ENCODE measurements around the gene PLXDC2. TPM values are rescaled to one million over a fixed set of nuclear protein-coding genes. Genes with fewer than 3 reads are reported as not detected.

PLXDC2 gene
- total RNA-seq, 1 experiment from 2014 or later: not detected

DNA sequence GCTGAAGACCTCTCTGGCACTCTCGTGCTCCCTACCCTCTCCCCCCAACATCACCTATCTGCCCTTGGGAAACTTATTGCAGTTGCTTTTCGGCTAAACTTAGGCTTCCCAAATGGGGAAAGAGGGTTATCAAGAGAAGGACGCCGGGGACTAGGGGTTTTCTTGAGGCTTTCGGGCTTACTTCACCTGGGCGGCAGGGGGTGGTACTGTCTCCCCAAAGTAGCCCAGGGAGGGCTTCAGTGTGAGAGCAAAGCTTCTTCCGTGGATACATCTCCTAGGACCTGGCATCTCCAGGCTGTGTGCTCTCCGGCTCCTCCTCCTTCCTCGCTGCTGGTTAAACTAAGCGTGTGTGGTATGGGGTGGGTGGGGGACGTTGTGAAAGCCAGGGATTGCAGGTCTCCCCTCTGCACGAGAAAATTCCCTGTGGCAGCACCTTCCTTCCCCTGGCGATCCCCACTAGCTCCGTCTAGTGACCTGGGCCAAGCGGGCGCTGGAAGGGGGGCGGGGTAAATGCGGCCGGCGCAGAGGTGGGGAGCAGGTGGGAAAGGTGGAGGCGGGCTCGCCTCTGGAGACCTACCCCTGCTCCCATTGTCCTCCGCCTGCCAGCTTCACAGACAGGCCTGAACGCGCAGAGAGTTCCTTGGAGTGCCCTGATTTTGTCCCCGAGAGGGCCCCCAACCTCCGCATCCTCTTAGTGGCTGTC, 1.1 kb downstream of the PLXDC2 start:
- H3K79me2 ChIP-seq (ENCODE audit: low read length): no peaks in the 10 kb centered on the region
- H4K20me1 ChIP-seq (ENCODE audit: low read length): no peaks in the 10 kb centered on the region
- BruUV-seq (replicated peaks): no TSS peak
- POLR2A ChIA-PET (ENCODE audit: unreplicated experiment): no interaction called here
- H3K4me2 ChIP-seq (ENCODE audit: low read length): peak overlapping the region; percentile 82
- no peaks in the 10 kb centered on the region for H3K4me1 ChIP-seq (ENCODE audit: insufficient read depth, low read length)
- H2AFZ ChIP-seq (ENCODE audit: low read length): peak overlapping the region; percentile 37; the same call in 1 of the 2 replicates
- intact Hi-C loops (cut with micrococcal nuclease): no loop called here
- H3K27me3 ChIP-seq (ENCODE audit: low read length): peaks cover 49% of the 10 kb centered on the region
- H3F3A ChIP-seq (ENCODE audit: low read length, unreplicated experiment): no peaks in the 10 kb centered on the region
- H3K9me3 ChIP-seq (ENCODE audit: low read length): no peaks in the 10 kb centered on the region
- CTCF ChIA-PET: interaction anchor here (0.6 kb wide), 2 partner anchors 282 to 1315 kb away, joined by 3 to 10 read pairs; no protein-coding TSS in a partner anchor
- no peaks in the 10 kb centered on the region for H3K9me2 ChIP-seq (replicated peaks; ENCODE audit: low read length)
- peak overlapping the region; percentile 64 for H3K4me3 ChIP-seq (ENCODE audit: low read length)
- no peak overlapping the region for H3K27ac ChIP-seq (ENCODE audit: low read length)
- no peaks in the 10 kb centered on the region for H3K36me3 ChIP-seq (ENCODE audit: low read depth, low read length)
- H3K9ac ChIP-seq (ENCODE audit: low read length): no peak overlapping the region
- TF ChIP-seq EZH2 (IDR thresholded peaks at IDR 0.05; ENCODE audit: low read length, unreplicated experiment): no peak
- TF ChIP-seq CTCF (conservative IDR thresholded peaks at IDR 0.05; ENCODE audit: low read depth, low read length): no peak
- no peak; the same call in 1 of the 2 replicates for TF ChIP-seq EZH2phosphoT487 (IDR thresholded peaks at IDR 0.05; ENCODE audit: borderline replicate concordance, low read length)
- no peak for ATAC-seq
- no peak for DNase-seq

DNA sequence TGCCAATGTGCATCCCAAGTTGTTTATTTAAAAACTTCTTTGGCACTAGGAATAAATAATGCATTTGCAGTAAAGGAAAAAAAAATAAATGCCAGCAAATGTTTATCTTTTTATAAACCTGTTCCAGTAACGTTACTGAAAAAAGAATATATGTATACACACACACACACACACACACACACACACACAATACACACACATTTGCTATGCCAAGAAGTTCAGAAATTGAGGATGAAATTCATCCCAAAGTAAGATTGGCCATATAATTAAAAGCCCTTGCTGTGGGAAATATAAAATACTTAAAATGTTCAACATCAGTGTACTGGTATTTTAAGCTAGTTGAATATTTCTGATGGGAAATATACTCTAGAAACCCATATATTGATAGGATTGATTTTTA, 2.6 kb downstream of the PLXDC2 start:
- H3K4me1 ChIP-seq (ENCODE audit: insufficient read depth, low read length): no peaks in the 10 kb centered on the region
- TF ChIP-seq EZH2phosphoT487 (IDR thresholded peaks at IDR 0.05; ENCODE audit: borderline replicate concordance, low read length) (no peak), EZH2 (IDR thresholded peaks at IDR 0.05; ENCODE audit: low read length, unreplicated experiment) (no peak), CTCF (conservative IDR thresholded peaks at IDR 0.05; ENCODE audit: low read depth, low read length) (no peak)
- H2AFZ ChIP-seq (ENCODE audit: low read length): no peak overlapping the region
- peaks cover 48% of the 10 kb centered on the region for H3K27me3 ChIP-seq (ENCODE audit: low read length)
- H3K9ac ChIP-seq (ENCODE audit: low read length): no peak overlapping the region
- H3K27ac ChIP-seq (ENCODE audit: low read length): no peak overlapping the region
- ChIA-PET POLR2A (ENCODE audit: unreplicated experiment) (interaction anchor here (0.7 kb wide), 1 partner anchor 1007 kb away, joined by 3 read pairs; no protein-coding TSS in a partner anchor), CTCF (interaction anchor here (0.6 to 1.1 kb wide), 4 partner anchors 523 to 1579 kb away, joined by 3 to 4 read pairs (median 4); no protein-coding TSS in a partner anchor)
- H3K9me2 ChIP-seq (replicated peaks; ENCODE audit: low read length): no peaks in the 10 kb centered on the region
- H3F3A ChIP-seq (ENCODE audit: low read length, unreplicated experiment): no peaks in the 10 kb centered on the region
- DNase-seq (no peak), ATAC-seq (no peak)
- no peak overlapping the region for H3K4me2 ChIP-seq (ENCODE audit: low read length)
- no TSS peak for BruUV-seq (replicated peaks)
- intact Hi-C loops (cut with micrococcal nuclease): loop anchor here (2.0 kb wide), 1 partner anchor 950 kb away; no protein-coding TSS in a partner anchor
- no peaks in the 10 kb centered on the region for H4K20me1 ChIP-seq (ENCODE audit: low read length)
- H3K79me2 ChIP-seq (ENCODE audit: low read length): no peaks in the 10 kb centered on the region
- no peaks in the 10 kb centered on the region for H3K9me3 ChIP-seq (ENCODE audit: low read length)
- H3K4me3 ChIP-seq (ENCODE audit: low read length): no peak overlapping the region
- H3K36me3 ChIP-seq (ENCODE audit: low read depth, low read length): no peaks in the 10 kb centered on the region
